ENCODE results near the gene TTC23L. TPM values are rescaled to one million over a fixed set of nuclear protein-coding genes. Genes with fewer than 3 reads are reported as not detected.

TTC23L gene
- total RNA-seq, 4 donors from 2014 or later, result 0.48 to 7.0 (median 0.78) TPM

GRCh38 chr5:34842554-34842953 is 3.6 kb downstream of the TTC23L start:
- H3K4me1 ChIP-seq, result peaks cover 13% of the 10 kb centered on the region
- H3K27ac ChIP-seq, result no peak overlapping the region
- no peaks in the 10 kb centered on the region for H3K27me3 ChIP-seq
- TF ChIP-seq CTCF (IDR thresholded peaks at IDR 0.05), result no peak
- no peak for TF ChIP-seq EP300 (IDR thresholded peaks at IDR 0.05)
- TF ChIP-seq POLR2AphosphoS5 (IDR thresholded peaks at IDR 0.05), result no peak
- no peak for TF ChIP-seq POLR2A (IDR thresholded peaks at IDR 0.05)
- no peak overlapping the region for H3K4me3 ChIP-seq
- H3K9me3 ChIP-seq, result no peaks in the 10 kb centered on the region
- no peak for DNase-seq (ENCODE audit: low spot score in 2 of 2)
- WGBS, result 82% methylated on average over 7 of the region's 7 CpGs
- H3K36me3 ChIP-seq, result no peaks in the 10 kb centered on the region

- H3K4me3 ChIP-seq, result no peak overlapping the region
- H3K27ac ChIP-seq, result no peak overlapping the region
- no peak for DNase-seq (ENCODE audit: low spot score in 2 of 2)
- peaks cover 10% of the 10 kb centered on the region for H3K4me1 ChIP-seq
- H3K9me3 ChIP-seq, result no peaks in the 10 kb centered on the region
- no peak for TF ChIP-seq EP300 (IDR thresholded peaks at IDR 0.05)
- no peak for TF ChIP-seq POLR2AphosphoS5 (IDR thresholded peaks at IDR 0.05)
- no peak for TF ChIP-seq POLR2A (IDR thresholded peaks at IDR 0.05)
- no peak for TF ChIP-seq CTCF (IDR thresholded peaks at IDR 0.05)
- H3K36me3 ChIP-seq, result no peaks in the 10 kb centered on the region
- H3K27me3 ChIP-seq, result no peaks in the 10 kb centered on the region
- WGBS, result 51% methylated on average over 2 of the region's 2 CpGs
Observed at GRCh38 chr5:34843497-34843896, 4.5 kb downstream of the TTC23L start.

GRCh38 chr5:34844106-34844505 is 5.1 kb downstream of the TTC23L start:
- TF ChIP-seq POLR2A (IDR thresholded peaks at IDR 0.05) (no peak), CTCF (IDR thresholded peaks at IDR 0.05) (no peak), EP300 (IDR thresholded peaks at IDR 0.05) (no peak), POLR2AphosphoS5 (IDR thresholded peaks at IDR 0.05) (no peak)
- no peak overlapping the region for H3K27ac ChIP-seq
- H3K4me3 ChIP-seq, result no peak overlapping the region
- WGBS, result 44% methylated on average over 3 of the region's 3 CpGs
- no peaks in the 10 kb centered on the region for H3K9me3 ChIP-seq
- peaks cover 7% of the 10 kb centered on the region for H3K4me1 ChIP-seq
- H3K27me3 ChIP-seq, result no peaks in the 10 kb centered on the region
- H3K36me3 ChIP-seq, result no peaks in the 10 kb centered on the region
- DNase-seq (ENCODE audit: low spot score in 2 of 2), result no peak

- TF ChIP-seq CTCF (IDR thresholded peaks at IDR 0.05) (no peak), EP300 (IDR thresholded peaks at IDR 0.05) (no peak), POLR2A (IDR thresholded peaks at IDR 0.05) (no peak), POLR2AphosphoS5 (IDR thresholded peaks at IDR 0.05) (no peak)
- Histone ChIP-seq H3K4me1 (no peaks in the 10 kb centered on the region), H3K27me3 (no peaks in the 10 kb centered on the region), H3K27ac (no peak overlapping the region), H3K36me3 (no peaks in the 10 kb centered on the region), H3K9me3 (no peaks in the 10 kb centered on the region), H3K4me3 (no peak overlapping the region)
- WGBS, result 74% methylated on average over 4 of the region's 4 CpGs
- no peak for DNase-seq (ENCODE audit: low spot score in 2 of 2)
Observed at GRCh38 chr5:34844999-34845398, 6.0 kb downstream of the TTC23L start.

- Histone ChIP-seq H3K4me3 (no peak overlapping the region), H3K9me3 (no peaks in the 10 kb centered on the region), H3K27ac (no peak overlapping the region), H3K4me1 (no peaks in the 10 kb centered on the region), H3K27me3 (no peaks in the 10 kb centered on the region), H3K36me3 (no peaks in the 10 kb centered on the region)
- no peak for DNase-seq (ENCODE audit: low spot score in 2 of 2)
- TF ChIP-seq EP300 (IDR thresholded peaks at IDR 0.05) (no peak), CTCF (IDR thresholded peaks at IDR 0.05) (no peak), POLR2AphosphoS5 (IDR thresholded peaks at IDR 0.05) (no peak), POLR2A (IDR thresholded peaks at IDR 0.05) (no peak)
Observed at GRCh38 chr5:34847056-34847455, 8.1 kb downstream of the TTC23L start.

Measured in suprapubic skin (tissue), 4 donors.